Adipocyte (in vitro differentiated cells): Measurements from ENCODE around the gene PPFIA2.

Experiments used
- DNase-seq: peaks from one replicate; pipeline ENCODE4 v3.0.0-alpha.2; 2015; ENCODE audit warnings: low read depth
- H3K27me3 ChIP-seq: replicated peaks from 2 replicates; pipeline ENCODE4 v1.7.0; 2013; ENCODE audit warnings: mild to moderate bottlenecking, low read length, moderate library complexity; ENCODE audit not compliant: control insufficient read depth, insufficient read depth
- H3K36me3 ChIP-seq: 2 replicates; pipeline ENCODE4 v1.7.0; 2013; ENCODE audit warnings: low read length, mild to moderate bottlenecking, moderate library complexity; ENCODE audit not compliant: control insufficient read depth, insufficient read depth, severe bottlenecking
- H3K4me1 ChIP-seq: 2 replicates; pipeline ENCODE4 v1.7.0; 2013; ENCODE audit warnings: mild to moderate bottlenecking, low read length, moderate library complexity; ENCODE audit not compliant: control insufficient read depth, insufficient read depth
- H3K4me3 ChIP-seq: 2 replicates; pipeline ENCODE4 v1.7.0; 2013; ENCODE audit warnings: mild to moderate bottlenecking, low read length, moderate library complexity
- H3K9ac ChIP-seq: 2 replicates; pipeline ENCODE4 v1.7.0; 2013; ENCODE audit warnings: mild to moderate bottlenecking, low read length, moderate library complexity
- H3K9me3 ChIP-seq: 2 replicates; pipeline ENCODE4 v1.7.0; 2013; ENCODE audit warnings: mild to moderate bottlenecking, low read length, moderate library complexity; ENCODE audit not compliant: control insufficient read depth

Gene PPFIA2

GRCh38 chr12:81492131-81492720 is 266.9 kb downstream of the PPFIA2 start:
- Histone ChIP-seq H3K36me3 (no peaks in the 10 kb centered on the region), H3K9me3 (no peaks in the 10 kb centered on the region), H3K4me3 (no peak overlapping the region), H3K4me1 (no peaks in the 10 kb centered on the region), H3K9ac (no peak overlapping the region), H3K27me3 (no peaks in the 10 kb centered on the region)
- no peak for DNase-seq

- H3K9ac ChIP-seq, result no peak overlapping the region
- no peak for DNase-seq
- no peaks in the 10 kb centered on the region for H3K27me3 ChIP-seq
- no peaks in the 10 kb centered on the region for H3K9me3 ChIP-seq
- no peaks in the 10 kb centered on the region for H3K36me3 ChIP-seq
- no peak overlapping the region for H3K4me3 ChIP-seq
- peaks cover 3% of the 10 kb centered on the region for H3K4me1 ChIP-seq
These were observed 286.2 kb downstream of the PPFIA2 start for GRCh38 chr12:81472934-81473333.

- Histone ChIP-seq H3K4me1 (peaks cover 4% of the 10 kb centered on the region), H3K9me3 (no peaks in the 10 kb centered on the region), H3K36me3 (no peaks in the 10 kb centered on the region)
These were observed 288.2 kb downstream of the PPFIA2 start for GRCh38 chr12:81470923-81471322.

GRCh38 chr12:81468206-81468605 is 290.9 kb downstream of the PPFIA2 start:
- Histone ChIP-seq H3K36me3 (no peaks in the 10 kb centered on the region), H3K9ac (no peak overlapping the region), H3K4me3 (no peak overlapping the region), H3K27me3 (no peaks in the 10 kb centered on the region), H3K9me3 (no peaks in the 10 kb centered on the region), H3K4me1 (peaks cover 4% of the 10 kb centered on the region)
- peak; percentile 58 for DNase-seq

More at GRCh38 chr12:81470923-81471322, 288.2 kb downstream of the PPFIA2 start:
- Histone ChIP-seq H3K27me3 (no peaks in the 10 kb centered on the region), H3K4me3 (no peak overlapping the region), H3K9ac (no peak overlapping the region)
- no peak for DNase-seq

- DNase-seq, result no peak
- no peaks in the 10 kb centered on the region for H3K27me3 ChIP-seq
These were observed 293.3 kb downstream of the PPFIA2 start for GRCh38 chr12:81465876-81466275.

GRCh38 chr12:81465191-81465590 is 294.0 kb downstream of the PPFIA2 start:
- DNase-seq, result no peak
- no peaks in the 10 kb centered on the region for H3K27me3 ChIP-seq
- H3K36me3 ChIP-seq, result no peaks in the 10 kb centered on the region
- H3K9ac ChIP-seq, result no peak overlapping the region
- H3K4me3 ChIP-seq, result no peak overlapping the region
- peaks cover 4% of the 10 kb centered on the region for H3K4me1 ChIP-seq
- no peaks in the 10 kb centered on the region for H3K9me3 ChIP-seq

More at GRCh38 chr12:81465876-81466275, 293.3 kb downstream of the PPFIA2 start:
- H3K4me1 ChIP-seq, result peaks cover 4% of the 10 kb centered on the region
- H3K9ac ChIP-seq, result no peak overlapping the region
- no peaks in the 10 kb centered on the region for H3K36me3 ChIP-seq
- no peak overlapping the region for H3K4me3 ChIP-seq
- H3K9me3 ChIP-seq, result no peaks in the 10 kb centered on the region

- Histone ChIP-seq H3K4me3 (no peak overlapping the region), H3K9ac (no peak overlapping the region), H3K27me3 (no peaks in the 10 kb centered on the region), H3K36me3 (no peaks in the 10 kb centered on the region), H3K9me3 (no peaks in the 10 kb centered on the region), H3K4me1 (no peaks in the 10 kb centered on the region)
- no peak for DNase-seq
These were observed 298.0 kb downstream of the PPFIA2 start for GRCh38 chr12:81461163-81461562.

GRCh38 chr12:81450920-81451739 is 308.0 kb downstream of the PPFIA2 start:
- DNase-seq, result peak; percentile 84
- H3K9me3 ChIP-seq, result no peaks in the 10 kb centered on the region
- no peaks in the 10 kb centered on the region for H3K27me3 ChIP-seq
- no peak overlapping the region for H3K9ac ChIP-seq
- no peak overlapping the region for H3K4me3 ChIP-seq
- no peaks in the 10 kb centered on the region for H3K4me1 ChIP-seq
- no peaks in the 10 kb centered on the region for H3K36me3 ChIP-seq

GRCh38 chr12:81441629-81442028 is 317.5 kb downstream of the PPFIA2 start:
- Histone ChIP-seq H3K4me3 (no peak overlapping the region), H3K9ac (no peak overlapping the region), H3K4me1 (no peaks in the 10 kb centered on the region), H3K27me3 (no peaks in the 10 kb centered on the region), H3K9me3 (no peaks in the 10 kb centered on the region), H3K36me3 (no peaks in the 10 kb centered on the region)
- no peak for DNase-seq

- Histone ChIP-seq H3K4me3 (no peak overlapping the region), H3K36me3 (no peaks in the 10 kb centered on the region), H3K27me3 (no peaks in the 10 kb centered on the region), H3K9ac (no peak overlapping the region), H3K4me1 (no peaks in the 10 kb centered on the region), H3K9me3 (no peaks in the 10 kb centered on the region)
- no peak for DNase-seq
These were observed 319.1 kb downstream of the PPFIA2 start for GRCh38 chr12:81440001-81440400.

GRCh38 chr12:81439344-81439743 is 319.8 kb downstream of the PPFIA2 start:
- no peak overlapping the region for H3K9ac ChIP-seq
- DNase-seq, result no peak

More at GRCh38 chr12:81439344-81439743, 319.8 kb downstream of the PPFIA2 start:
- Histone ChIP-seq H3K27me3 (no peaks in the 10 kb centered on the region), H3K4me1 (no peaks in the 10 kb centered on the region), H3K9me3 (no peaks in the 10 kb centered on the region), H3K4me3 (no peak overlapping the region), H3K36me3 (no peaks in the 10 kb centered on the region)
